Measurements from ENCODE around the gene TPRN. TPM values are rescaled to one million over a fixed set of nuclear protein-coding genes. Genes with fewer than 3 reads are reported as not detected.

TPRN gene
- total and polyA plus RNA-seq, 2 of the 4 experiments (the other 2 are of a cell fraction) = 1.8 to 5.3 TPM

GRCh38 chr9:137171149-137171900 is 29.2 kb downstream of the TPRN start:
- H2BK20ac ChIP-seq (ENCODE audit: low read depth, low read length) = no peak overlapping the region
- no peak overlapping the region for H2AK9ac ChIP-seq (replicated peaks; ENCODE audit: low read depth, low read length, poor library complexity)
- in situ Hi-C loops (cut with MboI; ENCODE audit: low sequenced_read_pairs) = no loop called here
- H3K36me3 ChIP-seq (ENCODE audit: control insufficient read depth, insufficient read depth, low read length) = no peaks in the 10 kb centered on the region
- ChIA-PET CTCF (no interaction called here), POLR2A (ENCODE audit: unreplicated experiment) (no interaction called here)
- H3K14ac ChIP-seq (replicated peaks; ENCODE audit: low read depth, low read length) = no peak overlapping the region
- ATAC-seq (ENCODE audit: low read depth) (no peak), DNase-seq (no peak)
- H3K4me2 ChIP-seq (ENCODE audit: low read depth, low read length) = no peak overlapping the region
- no peaks in the 10 kb centered on the region for H3K9me1 ChIP-seq (ENCODE audit: insufficient read depth, low read length)
- TF ChIP-seq FOS (IDR thresholded peaks at IDR 0.05; ENCODE audit: low read depth, low read length) (no peak), MXI1 (IDR thresholded peaks at IDR 0.05; ENCODE audit: borderline replicate concordance, low read depth, low read length) (no peak), CEBPB (IDR thresholded peaks at IDR 0.05; ENCODE audit: low read depth, low read length) (no peak), MAZ (IDR thresholded peaks at IDR 0.05; ENCODE audit: borderline replicate concordance, low read depth, low read length) (no peak), RAD21 (IDR thresholded peaks at IDR 0.05; ENCODE audit: low read length) (no peak), ELK1 (IDR thresholded peaks at IDR 0.05; ENCODE audit: borderline replicate concordance, low read depth, low read length) (no peak), RCOR1 (IDR thresholded peaks at IDR 0.05; ENCODE audit: insufficient replicate concordance, low read length) (no peak), MAFK (IDR thresholded peaks at IDR 0.05; ENCODE audit: low read depth, low read length) (no peak)
- no peak overlapping the region for H2BK5ac ChIP-seq (ENCODE audit: low read depth, low read length, poor library complexity, severe bottlenecking)
- H3K4me1 ChIP-seq (ENCODE audit: control insufficient read depth, insufficient read depth, low read length) = peaks cover 4% of the 10 kb centered on the region; the same call in 1 of the 2 replicates
- H3K79me1 ChIP-seq (ENCODE audit: low read depth in 1 of 2, low read length in 2 of 2) = no peaks in the 10 kb centered on the region
- no peak overlapping the region for H3K4me3 ChIP-seq (ENCODE audit: insufficient read depth, low read depth, low read length)
- H3K9me3 ChIP-seq (ENCODE audit: control insufficient read depth, insufficient read depth, low read length) = no peaks in the 10 kb centered on the region
- 71% methylated on average over 13 of the region's 22 CpGs; no CpG with 5 or more reads in 1 of the 2 experiments for WGBS, 2 experiments (ENCODE audit: extremely low coverage in 2 of 2, insufficient read length in 1 of 2)
- intact Hi-C loops (cut with micrococcal nuclease) = no loop called here
- dilution Hi-C loops (cut with HindIII; ENCODE audit: low sequenced_read_pairs, unreplicated experiment) = no loop called here
- no peak overlapping the region for H4K91ac ChIP-seq (ENCODE audit: insufficient read depth, low read depth, low read length)
- H4K20me1 ChIP-seq (ENCODE audit: insufficient read depth, low read length) = no peaks in the 10 kb centered on the region
- H2BK120ac ChIP-seq (ENCODE audit: low read depth, low read length) = no peak overlapping the region
- no peak overlapping the region for H3K18ac ChIP-seq (ENCODE audit: low read depth, low read length)
- H4K5ac ChIP-seq (ENCODE audit: low read depth, low read length) = no peak overlapping the region
- BruUV-seq (replicated peaks) = no TSS peak
- H2BK15ac ChIP-seq (ENCODE audit: low read depth, low read length) = no peak overlapping the region
- no peak overlapping the region for H3K56ac ChIP-seq (ENCODE audit: extremely low read depth, insufficient read depth, low read length)
- H4K8ac ChIP-seq (ENCODE audit: low read depth in 2 of 2, low read length in 2 of 2) = no peak overlapping the region
- no peak overlapping the region for H3K4ac ChIP-seq (ENCODE audit: low read depth, low read length)
- no peak overlapping the region for H3K9ac ChIP-seq (ENCODE audit: low read depth, low read length)
- no peak overlapping the region for H3K27ac ChIP-seq (ENCODE audit: insufficient read depth, low read length)
- no peak overlapping the region for H2AK5ac ChIP-seq (ENCODE audit: low read depth, low read length)
- H2AFZ ChIP-seq (replicated peaks; ENCODE audit: low read length, poor library complexity) = no peak overlapping the region
- no peak overlapping the region for H3K23ac ChIP-seq (ENCODE audit: low read depth, low read length)
- H3K27me3 ChIP-seq (ENCODE audit: control insufficient read depth, insufficient read depth, low read length) = peaks cover 57% of the 10 kb centered on the region
